Measurements from ENCODE around the gene BCR.

Gene BCR

DNA sequence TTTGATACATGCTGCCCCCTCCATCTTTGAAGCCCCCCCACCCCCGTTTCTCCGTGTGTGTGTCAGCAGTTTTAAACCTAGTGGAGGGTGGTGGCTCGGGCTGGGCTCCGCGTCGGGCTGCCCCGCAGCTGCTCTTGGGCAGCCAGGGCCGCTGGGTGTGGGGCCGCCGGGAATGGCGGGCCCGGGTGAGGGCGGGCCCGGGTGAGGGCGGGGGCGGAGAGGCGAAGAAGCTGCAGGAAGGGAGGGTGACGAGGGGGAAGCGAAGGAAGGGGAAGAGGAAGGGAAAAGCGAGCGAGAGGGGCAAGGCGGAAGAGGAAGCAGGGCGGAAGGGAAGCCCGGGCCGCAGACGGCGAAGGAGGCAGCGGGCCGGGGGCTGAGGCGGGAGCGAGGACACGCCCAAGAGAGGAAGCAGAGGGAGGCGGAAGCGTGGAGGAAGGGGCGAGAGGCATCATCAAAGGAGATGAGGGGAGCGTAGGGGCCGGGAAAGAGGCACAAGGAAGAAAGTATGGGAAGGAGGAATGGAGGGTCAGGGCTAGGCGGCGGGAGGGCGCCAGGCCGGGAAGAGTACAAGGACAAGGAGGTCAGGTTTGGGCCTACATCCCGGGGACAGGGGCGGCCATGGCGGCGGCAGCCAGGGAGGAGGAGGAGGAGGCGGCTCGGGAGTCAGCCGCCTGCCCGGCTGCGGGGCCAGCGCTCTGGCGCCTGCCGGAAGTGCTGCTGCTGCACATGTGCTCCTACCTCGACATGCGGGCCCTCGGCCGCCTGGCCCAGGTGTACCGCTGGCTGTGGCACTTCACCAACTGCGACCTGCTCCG, 82.4 kb downstream of the BCR start:
- no peak for DNase-seq (ENCODE audit: low spot score)

DNA sequence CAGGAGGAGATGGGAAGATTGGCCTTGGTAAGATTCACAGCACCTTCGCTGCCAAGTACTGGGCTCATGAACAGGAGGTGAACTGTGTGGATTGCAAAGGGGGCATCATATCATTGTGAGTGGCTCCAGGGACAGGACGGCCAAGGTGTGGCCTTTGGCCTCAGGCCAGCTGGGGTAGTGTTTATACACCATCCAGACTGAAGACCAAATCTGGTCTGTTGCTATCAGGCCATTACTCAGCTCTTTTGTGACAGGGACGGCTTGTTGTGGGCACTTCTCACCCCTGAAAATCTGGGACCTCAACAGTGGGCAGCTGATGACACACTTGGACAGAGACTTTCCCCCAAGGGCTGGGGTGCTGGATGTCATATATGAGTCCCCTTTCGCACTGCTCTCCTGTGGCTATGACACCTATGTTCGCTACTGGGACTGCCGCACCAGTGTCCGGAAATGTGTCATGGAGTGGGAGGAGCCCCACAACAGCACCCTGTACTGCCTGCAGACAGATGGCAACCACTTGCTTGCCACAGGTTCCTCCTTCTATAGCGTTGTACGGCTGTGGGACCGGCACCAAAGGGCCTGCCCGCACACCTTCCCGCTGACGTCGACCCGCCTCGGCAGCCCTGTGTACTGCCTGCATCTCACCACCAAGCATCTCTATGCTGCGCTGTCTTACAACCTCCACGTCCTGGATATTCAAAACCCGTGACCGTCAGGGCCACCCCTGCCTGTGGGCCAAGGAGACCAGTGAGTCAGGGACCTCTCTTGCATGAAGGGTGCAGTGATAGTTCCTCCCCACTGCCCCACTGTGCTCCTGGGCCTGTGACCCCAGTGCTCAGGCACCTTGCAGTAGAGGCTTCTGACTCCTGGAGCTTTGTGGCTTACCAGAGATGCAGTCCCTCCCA, 83.6 kb downstream of the BCR start:
- DNase-seq (ENCODE audit: low spot score) = no peak

GRCh38 chr22:23264610-23265367, 84.5 kb downstream of the BCR start:
- DNase-seq (ENCODE audit: low spot score) = no peak

- DNase-seq (ENCODE audit: low spot score) = no peak
These were observed 85.0 kb downstream of the BCR start for GRCh38 chr22:23265368-23265700.

DNA sequence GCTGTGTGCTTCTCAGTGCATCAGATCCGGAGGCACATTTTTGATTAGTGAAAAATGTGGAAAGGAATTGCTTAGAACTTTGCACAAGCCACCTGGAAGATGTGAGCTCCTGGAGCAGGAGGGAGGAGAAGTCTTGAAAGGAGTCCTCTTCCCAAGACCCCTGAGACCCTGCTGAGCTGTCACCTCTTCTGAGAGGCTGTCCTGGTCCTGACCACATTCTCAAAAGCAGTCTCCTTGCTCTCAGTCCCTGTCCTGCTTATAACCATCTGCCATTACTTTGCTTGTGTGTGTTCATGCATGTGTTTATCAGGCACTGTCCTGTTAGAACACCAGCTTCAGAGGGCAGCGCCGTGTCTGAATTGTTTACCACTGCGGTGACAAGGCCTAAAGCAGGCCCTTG, 86.5 kb downstream of the BCR start:
- no peak for DNase-seq (ENCODE audit: low spot score)

DNA sequence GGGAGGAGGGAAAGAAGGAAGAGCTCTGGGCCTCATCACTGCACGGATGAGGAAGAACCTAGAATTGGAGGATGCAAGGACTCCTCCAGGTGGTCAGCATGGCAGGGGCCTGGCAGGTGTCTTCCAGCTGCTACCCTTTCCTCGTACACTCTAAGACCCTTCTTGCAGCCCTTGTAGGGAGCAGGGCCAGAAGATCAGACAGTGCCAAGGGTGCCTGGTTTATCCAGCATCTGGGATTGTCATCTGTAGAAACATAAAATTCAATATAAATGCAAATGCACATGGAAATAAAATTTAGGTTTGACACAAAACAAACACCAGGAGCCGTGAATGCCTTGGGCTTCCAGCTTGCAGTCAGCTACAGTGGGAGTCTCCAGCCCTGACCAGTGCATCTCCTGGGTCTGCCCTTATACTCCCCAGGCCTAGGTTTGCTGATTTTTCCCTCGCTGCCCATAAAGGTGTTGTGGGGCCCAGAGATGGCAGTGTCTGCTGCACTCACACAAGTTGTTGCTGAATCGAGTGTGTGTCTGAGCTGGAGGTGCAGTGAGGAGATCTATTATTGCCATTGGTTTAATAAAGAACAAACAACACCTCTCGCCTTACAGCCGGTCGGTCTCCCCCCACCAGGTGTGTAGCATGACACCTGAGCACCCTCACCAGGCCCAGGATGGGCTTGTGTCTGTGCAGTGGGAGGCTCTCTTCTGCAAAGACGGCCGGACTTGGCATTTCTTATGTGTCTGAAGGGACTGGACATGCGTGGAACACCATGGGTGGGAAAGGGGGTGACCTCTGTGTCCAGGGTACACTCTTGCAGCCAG, 87.1 kb downstream of the BCR start:
- no peak for DNase-seq (ENCODE audit: low spot score)

DNA sequence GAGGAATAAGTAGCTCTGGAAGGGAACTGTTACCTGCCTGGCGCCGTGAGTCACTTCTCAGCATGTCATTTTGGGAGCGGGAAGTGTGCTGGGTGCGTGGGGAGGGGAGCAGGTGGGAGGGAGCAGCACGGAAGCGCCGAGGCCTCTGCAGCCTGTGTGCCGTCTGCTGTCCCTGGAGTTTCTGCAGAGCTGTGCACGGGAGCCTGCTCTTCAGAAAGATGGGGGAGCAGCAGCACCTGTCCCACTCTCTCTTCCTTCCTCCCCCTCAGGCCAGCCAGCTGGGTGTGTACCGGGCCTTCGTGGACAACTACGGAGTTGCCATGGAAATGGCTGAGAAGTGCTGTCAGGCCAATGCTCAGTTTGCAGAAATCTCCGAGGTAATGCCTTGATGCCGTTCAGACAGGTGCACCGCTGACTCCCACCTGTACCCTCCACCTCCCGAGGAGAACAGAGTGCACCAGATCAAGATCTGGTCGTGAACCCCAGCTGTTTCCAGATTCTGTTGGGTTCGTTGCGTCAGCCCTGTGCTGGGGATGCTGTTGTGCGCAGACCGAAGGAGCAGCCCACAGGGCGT, 87.9 kb downstream of the BCR start:
- no peak for DNase-seq (ENCODE audit: low spot score)

DNA sequence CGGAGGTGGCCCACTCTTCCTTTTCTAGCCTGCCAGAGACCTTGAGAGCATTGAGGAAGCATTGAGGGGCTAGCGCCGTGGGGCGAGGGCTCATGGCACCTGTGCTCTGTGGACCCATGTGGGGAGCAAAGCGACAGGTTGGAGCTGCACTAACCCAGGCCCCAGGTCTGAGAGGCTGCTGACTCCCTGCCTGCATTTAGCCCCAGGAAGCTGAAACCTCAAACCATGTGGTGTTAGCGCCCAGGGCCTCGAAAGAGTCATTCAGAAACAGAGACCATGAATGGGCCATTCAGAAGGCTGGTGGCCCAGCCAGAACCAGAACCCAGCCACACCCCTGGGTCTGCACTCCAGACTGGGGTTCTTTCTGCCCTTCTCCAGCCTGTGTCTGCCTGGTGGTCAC, 88.6 kb downstream of the BCR start:
- no peak for DNase-seq (ENCODE audit: low spot score)

DNA sequence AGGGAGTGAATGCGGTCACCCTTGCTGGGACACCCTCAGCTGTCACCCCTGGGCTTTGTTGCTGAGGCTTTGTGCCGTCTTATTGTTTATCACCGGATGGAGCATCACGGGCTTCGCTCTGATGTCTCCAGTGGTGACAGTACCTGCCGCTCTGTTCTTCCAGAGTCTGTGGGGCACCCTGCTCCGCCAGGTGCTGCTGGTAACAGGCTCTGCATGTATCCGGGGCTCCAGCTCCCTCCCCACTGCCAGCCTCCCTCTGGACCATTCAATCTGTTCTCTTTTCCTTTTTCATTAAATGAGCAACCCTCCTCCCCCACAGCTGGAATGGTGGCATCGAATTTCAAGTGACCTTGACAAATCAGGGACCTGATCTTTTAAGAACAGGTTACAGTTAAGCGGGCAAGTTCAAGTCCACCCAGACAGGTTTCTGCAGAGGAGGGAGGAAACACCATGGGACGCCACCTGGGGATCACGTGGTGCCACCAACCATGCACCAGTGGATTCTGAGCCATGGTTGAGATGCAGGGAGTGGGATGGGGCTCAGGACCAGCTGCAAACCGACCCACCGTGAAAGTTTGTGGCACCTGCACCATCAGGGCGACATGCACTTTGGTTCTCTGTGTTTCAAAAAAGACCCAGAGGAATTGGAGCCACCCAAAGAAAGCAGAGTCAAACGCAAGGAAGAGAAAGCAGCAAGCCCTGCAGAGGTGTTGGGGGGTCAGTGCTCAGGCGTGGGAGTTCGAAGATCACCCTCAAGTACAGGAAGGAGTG, 89.3 kb downstream of the BCR start:
- no peak for DNase-seq (ENCODE audit: low spot score)

DNA sequence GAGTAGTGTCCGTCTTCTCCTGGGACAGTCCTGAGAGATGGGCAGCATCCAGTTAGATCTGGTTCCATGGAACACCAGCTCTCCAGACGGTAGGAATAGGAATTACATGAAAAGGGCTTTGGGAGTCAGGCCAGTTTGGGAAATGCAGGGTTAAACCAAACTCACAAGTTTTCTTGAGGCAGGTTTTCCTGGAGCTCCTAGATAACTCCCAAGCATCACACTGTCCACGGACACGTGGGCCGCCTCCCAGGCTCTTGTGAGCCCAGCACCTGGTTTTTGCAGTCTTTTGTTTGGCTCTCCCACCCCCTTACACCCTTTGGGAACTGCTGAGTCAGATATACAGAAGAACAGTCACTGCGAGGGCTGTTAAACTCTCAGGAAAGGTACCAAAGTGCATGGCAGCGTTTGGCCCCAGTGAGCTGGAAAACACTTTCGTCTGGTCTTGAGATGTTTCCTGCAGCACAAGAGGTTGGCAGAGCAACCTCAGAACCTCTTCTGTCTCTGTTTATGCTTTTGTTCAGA, 90.0 kb downstream of the BCR start:
- DNase-seq (ENCODE audit: low spot score) = no peak

GRCh38 chr22:23270798-23271596, 90.7 kb downstream of the BCR start:
- no peak for DNase-seq (ENCODE audit: low spot score)

DNA sequence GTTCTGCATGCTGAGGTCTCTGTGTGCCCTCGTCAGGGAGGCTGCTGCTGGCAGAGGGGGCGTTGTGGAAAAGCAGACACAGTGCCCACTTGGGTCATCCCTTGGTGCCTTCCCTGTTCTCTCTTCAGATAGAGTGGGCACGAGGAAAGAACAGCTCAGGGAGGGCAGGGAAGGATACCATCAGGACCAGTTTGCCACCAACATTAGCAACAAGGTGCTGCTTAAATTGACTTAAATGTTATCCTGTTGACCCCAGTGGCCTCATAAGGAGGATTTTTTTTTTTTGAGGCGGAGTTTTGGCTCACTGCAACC, 91.2 kb downstream of the BCR start:
- no peak for DNase-seq (ENCODE audit: low spot score)

DNA sequence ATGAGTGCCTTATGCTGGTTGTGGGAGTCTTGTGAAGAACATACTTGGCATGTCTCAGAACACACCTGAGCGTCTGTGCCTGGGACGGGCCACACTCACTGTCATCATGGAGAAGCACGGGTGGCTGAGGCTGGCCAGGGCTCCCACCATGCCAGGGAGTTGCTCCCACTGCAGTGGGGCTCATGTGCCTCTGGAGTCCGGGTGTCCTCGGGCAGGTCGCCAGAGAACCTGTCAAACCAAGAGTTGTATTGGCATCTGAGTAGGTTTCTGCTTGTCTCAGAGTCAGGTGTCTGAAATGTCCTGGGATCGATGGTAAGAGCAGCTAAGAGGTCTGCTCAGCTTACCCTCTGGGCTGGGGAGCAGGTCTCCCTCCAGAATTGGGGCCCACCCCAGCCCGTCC, 92.1 kb downstream of the BCR start:
- no peak for DNase-seq (ENCODE audit: low spot score)

DNA sequence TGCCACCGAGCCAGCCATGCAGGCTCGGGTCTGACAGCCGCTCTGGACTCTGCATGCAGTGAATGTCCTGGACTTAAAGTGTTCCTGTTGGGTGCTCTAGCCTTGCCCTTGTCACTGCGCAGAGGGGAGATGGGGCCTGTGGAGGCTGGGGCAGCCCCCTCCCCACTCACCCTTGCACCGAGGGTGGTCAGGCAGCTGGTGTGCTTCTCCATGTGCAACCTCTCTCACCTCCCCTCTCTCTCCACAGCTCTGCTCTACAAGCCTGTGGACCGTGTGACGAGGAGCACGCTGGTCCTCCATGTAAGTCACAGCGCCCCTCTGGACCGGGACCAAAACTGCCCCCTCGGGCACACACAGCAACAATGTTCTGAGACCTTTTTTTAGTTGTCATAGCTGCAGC, 92.5 kb downstream of the BCR start:
- no peak for DNase-seq (ENCODE audit: low spot score)

DNA sequence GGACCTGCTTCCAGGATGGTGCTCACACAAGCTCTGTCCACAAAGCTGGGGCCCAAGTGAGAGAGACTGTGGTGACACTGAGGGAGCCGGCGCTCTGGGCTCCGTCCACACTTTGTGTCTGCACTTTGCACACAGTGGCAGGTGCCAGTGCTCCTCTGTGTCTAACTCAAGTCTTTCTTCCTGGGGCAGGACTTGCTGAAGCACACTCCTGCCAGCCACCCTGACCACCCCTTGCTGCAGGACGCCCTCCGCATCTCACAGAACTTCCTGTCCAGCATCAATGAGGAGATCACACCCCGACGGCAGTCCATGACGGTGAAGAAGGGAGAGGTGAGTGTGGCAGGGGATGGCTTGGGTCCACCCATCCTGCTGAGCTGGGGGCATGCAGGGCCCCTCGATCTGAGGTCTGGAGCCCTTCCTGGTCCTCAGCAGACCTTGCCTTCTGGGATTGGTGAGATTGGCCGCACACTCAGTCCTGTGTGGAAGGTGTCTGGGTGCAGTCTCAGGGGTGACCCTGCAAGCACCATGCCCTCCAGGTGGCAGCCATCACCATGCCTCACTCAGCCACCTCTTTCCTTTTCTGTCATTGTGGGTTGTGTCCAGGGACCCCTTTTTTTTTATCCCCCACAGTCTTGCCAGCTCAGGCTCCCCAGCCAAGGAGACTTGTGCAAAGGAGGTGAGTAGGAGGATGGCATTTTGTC, 93.3 kb downstream of the BCR start:
- DNase-seq (ENCODE audit: low spot score) = no peak

GRCh38 chr22:23274146-23274526, 93.8 kb downstream of the BCR start:
- DNase-seq (ENCODE audit: low spot score) = no peak

DNA sequence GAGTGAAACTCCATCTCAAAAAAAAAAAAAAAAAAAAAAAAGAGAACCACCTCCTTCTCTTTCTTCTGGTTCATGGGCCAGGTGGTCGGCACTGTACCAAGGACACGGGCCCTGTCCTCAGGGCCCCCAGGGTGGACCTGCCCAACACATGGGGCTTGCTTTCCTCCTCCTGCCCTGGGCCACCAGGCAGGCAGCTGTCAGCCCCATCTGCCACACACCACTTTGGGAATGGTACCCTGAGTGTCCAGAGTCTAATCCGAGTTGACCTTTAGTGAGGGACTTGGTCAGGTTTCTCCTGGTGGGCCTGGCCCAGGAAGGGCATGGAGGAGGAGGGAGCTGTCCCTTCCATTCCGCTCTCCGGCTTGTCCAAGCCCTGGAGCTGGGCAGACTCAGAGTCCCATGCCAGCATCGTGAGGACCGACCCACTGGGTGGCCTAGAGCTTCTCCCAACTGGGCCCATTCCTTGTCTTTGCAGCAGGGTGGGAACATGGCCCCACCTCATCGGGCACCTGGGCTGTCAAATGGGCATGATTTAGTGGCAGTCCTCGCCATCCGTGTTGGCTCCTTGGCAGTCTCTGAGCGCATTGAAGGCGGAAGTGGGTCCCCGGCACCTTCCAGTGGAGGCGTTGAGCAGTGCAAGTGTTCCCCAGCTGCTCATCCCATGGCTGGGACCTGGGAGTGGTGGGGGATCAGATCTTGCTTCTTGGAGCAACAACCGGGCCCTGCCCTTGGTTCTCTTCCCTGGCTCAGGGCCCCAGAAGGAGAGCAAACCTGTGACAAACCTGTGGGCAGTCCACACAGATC, 94.8 kb downstream of the BCR start:
- no peak for DNase-seq (ENCODE audit: low spot score)

- DNase-seq (ENCODE audit: low spot score) = no peak
These were observed 95.4 kb downstream of the BCR start for GRCh38 chr22:23275751-23276150.

Measured in GM03348 (cell line).